Measurements from ENCODE around the gene GIT1. TPM values are rescaled to one million over a fixed set of nuclear protein-coding genes. Genes with fewer than 3 reads are reported as not detected.

GIT1 gene
- total and polyA plus RNA-seq, 2 of the 13 experiments (the other 11 are each of a cell fraction or from before 2014, with no cell fraction given) = 14.2 to 30.8 TPM

DNA sequence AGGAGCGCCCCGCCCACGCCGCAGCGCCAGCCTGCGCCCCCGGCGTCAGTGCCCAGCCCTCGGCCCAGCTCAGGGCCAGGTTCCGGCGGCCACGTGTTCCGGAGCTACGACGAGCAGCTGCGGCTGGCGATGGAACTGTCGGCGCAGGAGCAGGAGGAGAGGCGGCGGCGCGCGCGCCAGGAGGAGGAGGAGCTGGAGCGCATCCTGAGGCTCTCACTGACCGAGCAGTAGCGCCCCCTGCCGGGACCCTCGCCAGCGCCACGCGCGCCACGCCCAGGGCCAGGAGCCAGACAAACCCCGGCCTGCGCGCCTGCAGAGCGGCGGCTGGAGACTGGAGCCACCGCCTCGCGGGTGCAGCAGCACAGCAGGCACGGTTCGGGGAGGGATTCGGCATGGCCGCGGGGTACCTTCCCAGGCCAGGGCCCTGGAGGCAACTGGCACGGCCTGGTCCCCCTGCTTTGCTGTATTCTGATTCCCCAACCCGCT lies 23.9 kb upstream of the GIT1 start (continued):
- TF ChIP-seq POGZ (CRISPR knock-in tag; IDR thresholded peaks at IDR 0.05) (peak; percentile 47; the same call in 1 of the 2 replicates), SMYD3 (CRISPR knock-in tag; IDR thresholded peaks at IDR 0.05) (0 out of 2 replicates have a peak, but pooled peaks have one; percentile 45), ZNF883 (CRISPR knock-in tag; IDR thresholded peaks at IDR 0.05; ENCODE audit: not compliant biosample characterization) (peak; percentile 84), YEATS4 (CRISPR knock-in tag; IDR thresholded peaks at IDR 0.05; ENCODE audit: borderline replicate concordance) (peak; percentile 66; the same call in 1 of the 2 replicates), ZFX (CRISPR knock-in tag; IDR thresholded peaks at IDR 0.05; ENCODE audit: low read depth) (peak; percentile 80), ZNF468 (CRISPR knock-in tag; IDR thresholded peaks at IDR 0.05) (no peak), SKI (IDR thresholded peaks at IDR 0.05; ENCODE audit: partially characterized antibody) (peak; percentile 77), TARDBP (CRISPR knock-in tag; IDR thresholded peaks at IDR 0.05) (peak; percentile 39; the same call in 1 of the 2 replicates), BCL6 (CRISPR knock-in tag; IDR thresholded peaks at IDR 0.05) (peak; percentile 52), ETV5 (CRISPR knock-in tag; IDR thresholded peaks at IDR 0.05; ENCODE audit: borderline replicate concordance) (peak; percentile 55), ADNP (CRISPR knock-in tag; IDR thresholded peaks at IDR 0.05) (peak; percentile 72; the same call in 1 of the 2 replicates), ZNF562 (CRISPR knock-in tag; IDR thresholded peaks at IDR 0.05; ENCODE audit: borderline replicate concordance) (no peak), ZNF547 (CRISPR knock-in tag; IDR thresholded peaks at IDR 0.05) (peak; percentile 88), HOXA5 (CRISPR knock-in tag; IDR thresholded peaks at IDR 0.05) (no peak), NR2F2 (IDR thresholded peaks at IDR 0.05; ENCODE audit: borderline replicate concordance, low read depth) (no peak), SNAPC2 (CRISPR knock-in tag; IDR thresholded peaks at IDR 0.05) (no peak)
- TF ChIP-seq, protein P1, sequence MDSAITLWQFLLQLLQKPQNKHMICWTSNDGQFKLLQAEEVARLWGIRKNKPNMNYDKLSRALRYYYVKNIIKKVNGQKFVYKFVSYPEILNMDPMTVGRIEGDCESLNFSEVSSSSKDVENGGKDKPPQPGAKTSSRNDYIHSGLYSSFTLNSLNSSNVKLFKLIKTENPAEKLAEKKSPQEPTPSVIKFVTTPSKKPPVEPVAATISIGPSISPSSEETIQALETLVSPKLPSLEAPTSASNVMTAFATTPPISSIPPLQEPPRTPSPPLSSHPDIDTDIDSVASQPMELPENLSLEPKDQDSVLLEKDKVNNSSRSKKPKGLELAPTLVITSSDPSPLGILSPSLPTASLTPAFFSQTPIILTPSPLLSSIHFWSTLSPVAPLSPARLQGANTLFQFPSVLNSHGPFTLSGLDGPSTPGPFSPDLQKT (CRISPR knock-in tag; IDR thresholded peaks at IDR 0.05; ENCODE audit: borderline replicate concordance) = 0 out of 2 replicates have a peak, but pooled peaks have one; percentile 27
- TF ChIP-seq, protein P2, sequence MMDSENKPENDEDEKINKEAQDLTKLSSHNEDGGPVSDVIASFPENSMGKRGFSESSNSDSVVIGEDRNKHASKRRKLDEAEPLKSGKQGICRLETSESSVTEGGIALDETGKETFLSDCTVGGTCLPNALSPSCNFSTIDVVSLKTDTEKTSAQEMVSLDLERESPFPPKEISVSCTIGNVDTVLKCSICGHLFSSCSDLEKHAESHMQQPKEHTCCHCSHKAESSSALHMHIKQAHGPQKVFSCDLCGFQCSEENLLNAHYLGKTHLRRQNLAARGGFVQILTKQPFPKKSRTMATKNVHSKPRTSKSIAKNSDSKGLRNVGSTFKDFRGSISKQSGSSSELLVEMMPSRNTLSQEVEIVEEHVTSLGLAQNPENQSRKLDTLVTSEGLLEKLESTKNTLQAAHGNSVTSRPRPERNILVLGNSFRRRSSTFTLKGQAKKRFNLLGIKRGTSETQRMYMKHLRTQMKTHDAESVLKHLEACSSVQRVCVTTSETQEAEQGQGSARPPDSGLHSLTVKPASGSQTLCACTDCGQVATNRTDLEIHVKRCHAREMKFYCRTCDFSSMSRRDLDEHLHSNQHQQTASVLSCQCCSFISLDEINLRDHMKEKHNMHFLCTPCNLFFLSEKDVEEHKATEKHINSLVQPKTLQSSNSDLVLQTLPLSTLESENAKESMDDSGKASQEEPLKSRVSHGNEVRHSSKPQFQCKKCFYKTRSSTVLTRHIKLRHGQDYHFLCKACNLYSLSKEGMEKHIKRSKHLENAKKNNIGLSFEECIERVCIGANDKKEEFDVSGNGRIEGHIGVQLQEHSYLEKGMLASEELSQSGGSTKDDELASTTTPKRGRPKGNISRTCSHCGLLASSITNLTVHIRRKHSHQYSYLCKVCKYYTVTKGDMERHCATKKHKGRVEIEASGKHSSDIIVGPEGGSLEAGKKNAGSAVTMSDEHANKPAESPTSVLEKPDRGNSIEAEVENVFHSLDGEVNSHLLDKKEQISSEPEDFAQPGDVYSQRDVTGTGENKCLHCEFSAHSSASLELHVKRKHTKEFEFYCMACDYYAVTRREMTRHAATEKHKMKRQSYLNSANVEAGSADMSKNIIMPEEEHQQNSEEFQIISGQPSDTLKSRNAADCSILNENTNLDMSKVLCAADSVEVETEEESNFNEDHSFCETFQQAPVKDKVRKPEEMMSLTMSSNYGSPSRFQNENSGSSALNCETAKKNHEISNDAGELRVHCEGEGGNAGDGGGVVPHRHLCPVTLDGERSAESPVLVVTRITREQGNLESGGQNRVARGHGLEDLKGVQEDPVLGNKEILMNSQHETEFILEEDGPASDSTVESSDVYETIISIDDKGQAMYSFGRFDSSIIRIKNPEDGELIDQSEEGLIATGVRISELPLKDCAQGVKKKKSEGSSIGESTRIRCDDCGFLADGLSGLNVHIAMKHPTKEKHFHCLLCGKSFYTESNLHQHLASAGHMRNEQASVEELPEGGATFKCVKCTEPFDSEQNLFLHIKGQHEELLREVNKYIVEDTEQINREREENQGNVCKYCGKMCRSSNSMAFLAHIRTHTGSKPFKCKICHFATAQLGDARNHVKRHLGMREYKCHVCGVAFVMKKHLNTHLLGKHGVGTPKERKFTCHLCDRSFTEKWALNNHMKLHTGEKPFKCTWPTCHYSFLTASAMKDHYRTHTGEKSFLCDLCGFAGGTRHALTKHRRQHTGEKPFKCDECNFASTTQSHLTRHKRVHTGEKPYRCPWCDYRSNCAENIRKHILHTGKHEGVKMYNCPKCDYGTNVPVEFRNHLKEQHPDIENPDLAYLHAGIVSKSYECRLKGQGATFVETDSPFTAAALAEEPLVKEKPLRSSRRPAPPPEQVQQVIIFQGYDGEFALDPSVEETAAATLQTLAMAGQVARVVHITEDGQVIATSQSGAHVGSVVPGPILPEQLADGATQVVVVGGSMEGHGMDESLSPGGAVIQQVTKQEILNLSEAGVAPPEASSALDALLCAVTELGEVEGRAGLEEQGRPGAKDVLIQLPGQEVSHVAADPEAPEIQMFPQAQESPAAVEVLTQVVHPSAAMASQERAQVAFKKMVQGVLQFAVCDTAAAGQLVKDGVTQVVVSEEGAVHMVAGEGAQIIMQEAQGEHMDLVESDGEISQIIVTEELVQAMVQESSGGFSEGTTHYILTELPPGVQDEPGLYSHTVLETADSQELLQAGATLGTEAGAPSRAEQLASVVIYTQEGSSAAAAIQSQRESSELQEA (CRISPR knock-in tag; IDR thresholded peaks at IDR 0.05; ENCODE audit: not compliant biosample characterization) = no peak
- TF ChIP-seq, protein P3, sequence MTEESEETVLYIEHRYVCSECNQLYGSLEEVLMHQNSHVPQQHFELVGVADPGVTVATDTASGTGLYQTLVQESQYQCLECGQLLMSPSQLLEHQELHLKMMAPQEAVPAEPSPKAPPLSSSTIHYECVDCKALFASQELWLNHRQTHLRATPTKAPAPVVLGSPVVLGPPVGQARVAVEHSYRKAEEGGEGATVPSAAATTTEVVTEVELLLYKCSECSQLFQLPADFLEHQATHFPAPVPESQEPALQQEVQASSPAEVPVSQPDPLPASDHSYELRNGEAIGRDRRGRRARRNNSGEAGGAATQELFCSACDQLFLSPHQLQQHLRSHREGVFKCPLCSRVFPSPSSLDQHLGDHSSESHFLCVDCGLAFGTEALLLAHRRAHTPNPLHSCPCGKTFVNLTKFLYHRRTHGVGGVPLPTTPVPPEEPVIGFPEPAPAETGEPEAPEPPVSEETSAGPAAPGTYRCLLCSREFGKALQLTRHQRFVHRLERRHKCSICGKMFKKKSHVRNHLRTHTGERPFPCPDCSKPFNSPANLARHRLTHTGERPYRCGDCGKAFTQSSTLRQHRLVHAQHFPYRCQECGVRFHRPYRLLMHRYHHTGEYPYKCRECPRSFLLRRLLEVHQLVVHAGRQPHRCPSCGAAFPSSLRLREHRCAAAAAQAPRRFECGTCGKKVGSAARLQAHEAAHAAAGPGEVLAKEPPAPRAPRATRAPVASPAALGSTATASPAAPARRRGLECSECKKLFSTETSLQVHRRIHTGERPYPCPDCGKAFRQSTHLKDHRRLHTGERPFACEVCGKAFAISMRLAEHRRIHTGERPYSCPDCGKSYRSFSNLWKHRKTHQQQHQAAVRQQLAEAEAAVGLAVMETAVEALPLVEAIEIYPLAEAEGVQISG (CRISPR knock-in tag; IDR thresholded peaks at IDR 0.05) = peak; percentile 64
